Fibroblast of skin of abdomen (primary cell): Measurements from ENCODE around the gene SPANXN5. TPM values are rescaled to one million over a fixed set of nuclear protein-coding genes. Genes with fewer than 3 reads are reported as not detected.
"Not testable (repeated sequence)": the region's sequence is repeated elsewhere in the genome, so short reads cannot be mapped to it uniquely, and the experiment has no call there.

Source experiments
- DNase-seq: peaks from one replicate; pipeline ENCODE4 v3.0.0-alpha.2; 2013
- polyA plus RNA-seq, 2 experiments: library from polyadenylated mRNA; unstranded; fragments of 120-200 nt; gene quantifications; one replicate each; pipeline ENCODE4 v1.2.1, GENCODE V29; 2013; ENCODE audit not compliant: insufficient read length in 2 of 2

SPANXN5 gene
- polyA plus RNA-seq (2013, experiment 1 of 2; ENCODE audit: insufficient read length) = not detected
- not detected for polyA plus RNA-seq (2013, experiment 2 of 2; ENCODE audit: insufficient read length)

- not testable (repeated sequence) for DNase-seq
Measured at GRCh38 chrX:52797327-52797726, at the start of gene SPANXN5. Gene SPANXN5, minus strand, starts transcription at chrX:52797427. Its CDS starts 79 bp downstream, at chrX:52797348.

- not testable (repeated sequence) for DNase-seq
Measured at GRCh38 chrX:52843619-52844018, 46.4 kb upstream of the SPANXN5 start.

- DNase-seq = no peak
Measured at GRCh38 chrX:52839137-52839536, 41.9 kb upstream of the SPANXN5 start.

GRCh38 chrX:52830551-52830950 is 33.3 kb upstream of the SPANXN5 start:
- no peak for DNase-seq

- no peak for DNase-seq
Measured at GRCh38 chrX:52824608-52825007, 27.4 kb upstream of the SPANXN5 start.

- no peak for DNase-seq
Measured at GRCh38 chrX:52821079-52821760, 24.0 kb upstream of the SPANXN5 start.

- no peak for DNase-seq
Measured at GRCh38 chrX:52819788-52820187, 22.6 kb upstream of the SPANXN5 start.

GRCh38 chrX:52811065-52811625 is 13.9 kb upstream of the SPANXN5 start, which contains the start of gene XAGE5:
Gene XAGE5, plus strand, starts transcription at chrX:52811287. Its CDS starts 1,280 bp downstream, at chrX:52812567.
- DNase-seq = no peak

- DNase-seq = not testable (repeated sequence)
Measured at GRCh38 chrX:52804876-52805275, 7.6 kb upstream of the SPANXN5 start.

GRCh38 chrX:52773504-52773903 is 23.7 kb downstream of the SPANXN5 start:
- not testable (repeated sequence) for DNase-seq

GRCh38 chrX:52765983-52766382 is 31.2 kb downstream of the SPANXN5 start:
- not testable (repeated sequence) for DNase-seq

- DNase-seq = not testable (repeated sequence)
Measured at GRCh38 chrX:52750952-52751351, 46.3 kb downstream of the SPANXN5 start, which contains the start of gene SSX2B. Gene SSX2B, plus strand, starts transcription at chrX:52751252. Its CDS starts 1,429 bp downstream, at chrX:52752681.
